ENCODE results near the gene LNX2.

- TF ChIP-seq, protein P1, sequence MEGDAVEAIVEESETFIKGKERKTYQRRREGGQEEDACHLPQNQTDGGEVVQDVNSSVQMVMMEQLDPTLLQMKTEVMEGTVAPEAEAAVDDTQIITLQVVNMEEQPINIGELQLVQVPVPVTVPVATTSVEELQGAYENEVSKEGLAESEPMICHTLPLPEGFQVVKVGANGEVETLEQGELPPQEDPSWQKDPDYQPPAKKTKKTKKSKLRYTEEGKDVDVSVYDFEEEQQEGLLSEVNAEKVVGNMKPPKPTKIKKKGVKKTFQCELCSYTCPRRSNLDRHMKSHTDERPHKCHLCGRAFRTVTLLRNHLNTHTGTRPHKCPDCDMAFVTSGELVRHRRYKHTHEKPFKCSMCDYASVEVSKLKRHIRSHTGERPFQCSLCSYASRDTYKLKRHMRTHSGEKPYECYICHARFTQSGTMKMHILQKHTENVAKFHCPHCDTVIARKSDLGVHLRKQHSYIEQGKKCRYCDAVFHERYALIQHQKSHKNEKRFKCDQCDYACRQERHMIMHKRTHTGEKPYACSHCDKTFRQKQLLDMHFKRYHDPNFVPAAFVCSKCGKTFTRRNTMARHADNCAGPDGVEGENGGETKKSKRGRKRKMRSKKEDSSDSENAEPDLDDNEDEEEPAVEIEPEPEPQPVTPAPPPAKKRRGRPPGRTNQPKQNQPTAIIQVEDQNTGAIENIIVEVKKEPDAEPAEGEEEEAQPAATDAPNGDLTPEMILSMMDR (IDR thresholded peaks at IDR 0.05 in 2 of 3, conservative IDR thresholded peaks at IDR 0.05 in 1 of 3; ENCODE audit: borderline replicate concordance in 1 of 3, insufficient read depth in 1 of 3, low read depth in 2 of 3, low read length in 2 of 3) = no peak
- TF ChIP-seq, protein P2, sequence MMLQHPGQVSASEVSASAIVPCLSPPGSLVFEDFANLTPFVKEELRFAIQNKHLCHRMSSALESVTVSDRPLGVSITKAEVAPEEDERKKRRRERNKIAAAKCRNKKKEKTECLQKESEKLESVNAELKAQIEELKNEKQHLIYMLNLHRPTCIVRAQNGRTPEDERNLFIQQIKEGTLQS (IDR thresholded peaks at IDR 0.05) = no peak
- TF ChIP-seq POLR2AphosphoS5 (IDR thresholded peaks at IDR 0.05; ENCODE audit: low read depth, low read length) = no peak
- TF ChIP-seq CBX3 (IDR thresholded peaks at IDR 0.05; ENCODE audit: low read depth) = no peak
- no peak for TF ChIP-seq CEBPB (IDR thresholded peaks at IDR 0.05; ENCODE audit: low read depth)
- no peak for TF ChIP-seq FOSL1 (IDR thresholded peaks at IDR 0.05; ENCODE audit: low read depth)
- no peak for TF ChIP-seq EZH2 (IDR thresholded peaks at IDR 0.05)
- no peak for TF ChIP-seq POLR2A (IDR thresholded peaks at IDR 0.05; ENCODE audit: borderline replicate concordance, extremely low read depth, insufficient read depth, insufficient read length)
- TF ChIP-seq RAD21 (IDR thresholded peaks at IDR 0.05; ENCODE audit: low read depth) = no peak
- TF ChIP-seq, protein P3, sequence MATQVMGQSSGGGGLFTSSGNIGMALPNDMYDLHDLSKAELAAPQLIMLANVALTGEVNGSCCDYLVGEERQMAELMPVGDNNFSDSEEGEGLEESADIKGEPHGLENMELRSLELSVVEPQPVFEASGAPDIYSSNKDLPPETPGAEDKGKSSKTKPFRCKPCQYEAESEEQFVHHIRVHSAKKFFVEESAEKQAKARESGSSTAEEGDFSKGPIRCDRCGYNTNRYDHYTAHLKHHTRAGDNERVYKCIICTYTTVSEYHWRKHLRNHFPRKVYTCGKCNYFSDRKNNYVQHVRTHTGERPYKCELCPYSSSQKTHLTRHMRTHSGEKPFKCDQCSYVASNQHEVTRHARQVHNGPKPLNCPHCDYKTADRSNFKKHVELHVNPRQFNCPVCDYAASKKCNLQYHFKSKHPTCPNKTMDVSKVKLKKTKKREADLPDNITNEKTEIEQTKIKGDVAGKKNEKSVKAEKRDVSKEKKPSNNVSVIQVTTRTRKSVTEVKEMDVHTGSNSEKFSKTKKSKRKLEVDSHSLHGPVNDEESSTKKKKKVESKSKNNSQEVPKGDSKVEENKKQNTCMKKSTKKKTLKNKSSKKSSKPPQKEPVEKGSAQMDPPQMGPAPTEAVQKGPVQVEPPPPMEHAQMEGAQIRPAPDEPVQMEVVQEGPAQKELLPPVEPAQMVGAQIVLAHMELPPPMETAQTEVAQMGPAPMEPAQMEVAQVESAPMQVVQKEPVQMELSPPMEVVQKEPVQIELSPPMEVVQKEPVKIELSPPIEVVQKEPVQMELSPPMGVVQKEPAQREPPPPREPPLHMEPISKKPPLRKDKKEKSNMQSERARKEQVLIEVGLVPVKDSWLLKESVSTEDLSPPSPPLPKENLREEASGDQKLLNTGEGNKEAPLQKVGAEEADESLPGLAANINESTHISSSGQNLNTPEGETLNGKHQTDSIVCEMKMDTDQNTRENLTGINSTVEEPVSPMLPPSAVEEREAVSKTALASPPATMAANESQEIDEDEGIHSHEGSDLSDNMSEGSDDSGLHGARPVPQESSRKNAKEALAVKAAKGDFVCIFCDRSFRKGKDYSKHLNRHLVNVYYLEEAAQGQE (IDR thresholded peaks at IDR 0.05; ENCODE audit: low read depth) = no peak
These were observed 70.8 kb downstream of the LNX2 start for GRCh38 chr13:27549406-27549981.
